HEK293 (cell line): ENCODE measurements around the gene CHST7.

Experiments
- GLI2 ChIP-seq: fragments of 450-650 bp; formaldehyde crosslinking; IDR thresholded peaks from 2 replicates; pipeline ENCODE4; 2017; ENCODE audit warnings: missing biosample characterization, missing genetic modification characterization, low read depth, borderline replicate concordance
- PBX3 ChIP-seq: sonication (generic); formaldehyde crosslinking; IDR thresholded peaks from 2 replicates; pipeline ENCODE4 v1.8.1; 2022; ENCODE audit warnings: mild to moderate bottlenecking, moderate library complexity, missing genetic modification reagents
- REST ChIP-seq: fragments of 450-650 bp; formaldehyde crosslinking; IDR thresholded peaks from 2 replicates; pipeline ENCODE4 v1.5.1; 2016; ENCODE audit warnings: missing biosample characterization, missing genetic modification characterization
- YY1 ChIP-seq: fragments of 450-650 bp; formaldehyde crosslinking; IDR thresholded peaks from 2 replicates; pipeline ENCODE4 v1.5.1; 2018; ENCODE audit warnings: missing biosample characterization, missing genetic modification characterization
- ZNF10 ChIP-seq: fragments of 450-650 bp; formaldehyde crosslinking; IDR thresholded peaks from 2 replicates; pipeline ENCODE4 v1.5.1; 2017; ENCODE audit warnings: missing biosample characterization, missing genetic modification characterization
- ZNF274 ChIP-seq, 2 experiments: fragments of 200-500 bp in 1 of 2; fragments of 450-650 bp in 1 of 2; sonication (Bioruptor generic) in 1 of 2; formaldehyde crosslinking in 1 of 2; IDR thresholded peaks; 2 replicates each; pipeline versions ENCODE4 v1.5.1 to v1.6.1; 2014 to 2016; ENCODE audit warnings: borderline replicate concordance in 1 of 2, inconsistent platforms in 1 of 2, low read length in 1 of 2, missing biosample characterization in 1 of 2, missing genetic modification characterization in 1 of 2
- ZNF48 ChIP-seq: fragments of 450-650 bp; formaldehyde crosslinking; IDR thresholded peaks from 2 replicates; pipeline ENCODE4 v1.5.1; 2016; ENCODE audit warnings: missing biosample characterization, missing genetic modification characterization
- TF ChIP-seq, protein P1 (sequence below): fragments of 450-650 bp; formaldehyde crosslinking; IDR thresholded peaks from 2 replicates; pipeline ENCODE4 v1.5.1; 2016; ENCODE audit warnings: missing biosample characterization, missing genetic modification characterization

DNA sequence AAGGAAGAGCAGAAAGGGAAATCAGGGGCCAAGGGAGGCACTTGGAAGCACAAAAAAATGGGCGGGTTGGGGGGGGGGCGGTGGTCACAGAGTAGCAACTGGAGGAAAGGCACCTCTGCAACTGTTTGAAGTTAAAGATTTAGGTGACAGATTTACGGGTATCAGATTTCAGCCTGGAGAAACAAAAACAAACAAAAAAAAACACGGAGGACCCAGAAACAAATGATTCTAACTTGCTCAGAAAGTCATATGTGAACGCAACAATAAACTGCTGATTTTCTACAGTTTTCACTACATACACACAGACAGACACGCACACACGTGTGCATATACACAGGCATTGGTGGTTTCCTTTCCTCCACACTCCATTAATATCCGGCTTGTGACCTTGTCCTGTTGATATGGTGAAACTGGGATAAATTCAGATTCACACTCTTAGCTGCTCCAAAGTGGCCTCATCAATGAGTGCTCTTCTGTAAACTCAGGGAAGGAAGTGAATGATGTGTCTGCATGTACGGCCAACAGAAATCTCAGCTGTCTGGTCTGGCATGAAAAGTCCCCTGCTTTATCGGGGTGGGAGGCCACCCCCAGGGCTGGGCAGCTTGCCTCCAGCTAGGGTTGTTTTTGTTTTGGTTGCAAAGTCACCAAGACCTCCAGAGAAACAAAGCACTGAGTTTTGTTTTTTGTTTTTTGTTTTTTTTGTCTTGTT lies 54.3 kb downstream of the CHST7 start:
- TF ChIP-seq, protein P1, sequence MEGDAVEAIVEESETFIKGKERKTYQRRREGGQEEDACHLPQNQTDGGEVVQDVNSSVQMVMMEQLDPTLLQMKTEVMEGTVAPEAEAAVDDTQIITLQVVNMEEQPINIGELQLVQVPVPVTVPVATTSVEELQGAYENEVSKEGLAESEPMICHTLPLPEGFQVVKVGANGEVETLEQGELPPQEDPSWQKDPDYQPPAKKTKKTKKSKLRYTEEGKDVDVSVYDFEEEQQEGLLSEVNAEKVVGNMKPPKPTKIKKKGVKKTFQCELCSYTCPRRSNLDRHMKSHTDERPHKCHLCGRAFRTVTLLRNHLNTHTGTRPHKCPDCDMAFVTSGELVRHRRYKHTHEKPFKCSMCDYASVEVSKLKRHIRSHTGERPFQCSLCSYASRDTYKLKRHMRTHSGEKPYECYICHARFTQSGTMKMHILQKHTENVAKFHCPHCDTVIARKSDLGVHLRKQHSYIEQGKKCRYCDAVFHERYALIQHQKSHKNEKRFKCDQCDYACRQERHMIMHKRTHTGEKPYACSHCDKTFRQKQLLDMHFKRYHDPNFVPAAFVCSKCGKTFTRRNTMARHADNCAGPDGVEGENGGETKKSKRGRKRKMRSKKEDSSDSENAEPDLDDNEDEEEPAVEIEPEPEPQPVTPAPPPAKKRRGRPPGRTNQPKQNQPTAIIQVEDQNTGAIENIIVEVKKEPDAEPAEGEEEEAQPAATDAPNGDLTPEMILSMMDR, result no peak
- TF ChIP-seq REST (no peak), GLI2 (tag by site-specific recombination) (no peak), ZNF10 (tag by site-specific recombination) (no peak; the same call in 1 of the 2 replicates), ZNF48 (tag by site-specific recombination) (no peak), YY1 (tag by site-specific recombination) (no peak), PBX3 (no peak), ZNF274 (IDR thresholded peaks at IDR 0.05; ENCODE audit: low read length) (no peak), ZNF274 (tag by site-specific recombination; IDR thresholded peaks at IDR 0.05; ENCODE audit: borderline replicate concordance) (no peak)
